Measurements from ENCODE around the gene PES1.
"Not testable (repeated sequence)": the region's sequence is repeated elsewhere in the genome, so short reads cannot be mapped to it uniquely, and the experiment has no call there.

The PES1 gene

DNA sequence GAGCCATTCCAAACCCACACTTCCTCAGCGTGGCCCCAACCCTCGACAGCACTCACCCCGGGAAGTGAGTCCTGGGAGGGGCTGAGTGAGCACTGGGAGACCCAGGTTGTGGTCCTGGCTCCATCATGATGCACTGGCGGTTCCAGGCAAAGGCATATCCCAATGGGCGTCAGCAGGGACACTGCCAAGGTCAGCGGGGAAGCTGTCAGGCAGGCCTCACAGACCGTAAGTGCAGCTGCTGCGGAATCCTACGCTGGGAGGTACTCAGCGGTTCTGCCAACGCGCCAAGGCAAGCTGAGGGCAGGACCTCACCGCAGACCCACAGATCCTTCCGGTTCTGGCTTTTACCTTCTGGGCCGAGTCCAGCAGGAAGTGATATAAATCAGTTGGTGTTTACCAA is 15.9 kb downstream of the PES1 start:
- Mint-ChIP-seq H3K4me3 (no peak overlapping the region), H3K9me3 (no peaks in the 10 kb centered on the region), H3K27me3 (peaks cover 40% of the 10 kb centered on the region), H3K4me1 (peaks cover 6% of the 10 kb centered on the region), H3K36me3 (peaks cover 43% of the 10 kb centered on the region), H3K27ac (no peak overlapping the region)
- DNase-seq: no peak
- CTCF ChIA-PET: no interaction called here

DNA sequence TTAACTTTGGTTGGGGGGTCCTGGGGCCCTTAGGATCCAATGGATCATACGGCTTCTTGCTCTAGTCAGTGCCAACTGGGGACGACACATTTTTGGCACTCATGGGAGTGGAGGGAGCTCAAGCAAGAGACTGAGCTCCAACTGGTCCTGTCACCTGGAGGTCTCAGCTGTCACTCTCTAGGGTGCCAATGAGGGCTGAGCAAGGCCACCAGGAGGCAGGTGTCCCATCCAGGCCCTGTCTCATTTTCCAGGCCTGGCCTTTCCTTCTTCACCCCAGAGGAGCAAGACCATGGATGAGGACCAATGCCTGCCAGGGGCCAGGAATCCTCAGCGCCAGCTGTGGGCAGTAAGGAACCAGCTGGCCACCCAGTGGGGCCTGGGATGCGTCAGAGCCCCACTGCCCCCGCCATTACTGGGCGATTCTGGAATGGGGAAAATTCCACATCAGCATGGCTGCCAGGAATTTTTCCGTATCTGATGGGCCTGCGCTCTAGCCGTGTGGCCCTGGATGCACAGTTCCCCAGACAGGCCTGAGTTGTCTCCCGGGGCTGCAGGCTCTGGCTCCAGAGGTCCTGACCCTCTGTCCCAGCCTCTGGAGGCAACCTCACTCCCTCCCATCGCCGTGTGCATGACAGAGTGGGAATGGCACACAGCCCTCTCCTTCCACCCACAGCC is 16.6 kb downstream of the PES1 start:
- no peak overlapping the region for H3K27ac Mint-ChIP-seq
- CTCF ChIA-PET: interaction anchor here (0.6 kb wide), 1 partner anchor 327 kb away, joined by 3 read pairs; no protein-coding TSS in a partner anchor
- H3K9me3 Mint-ChIP-seq: no peaks in the 10 kb centered on the region
- peaks cover 6% of the 10 kb centered on the region for H3K4me1 Mint-ChIP-seq
- peaks cover 36% of the 10 kb centered on the region for H3K36me3 Mint-ChIP-seq
- peaks cover 41% of the 10 kb centered on the region for H3K27me3 Mint-ChIP-seq
- no peak for DNase-seq
- H3K4me3 Mint-ChIP-seq: no peak overlapping the region

DNA sequence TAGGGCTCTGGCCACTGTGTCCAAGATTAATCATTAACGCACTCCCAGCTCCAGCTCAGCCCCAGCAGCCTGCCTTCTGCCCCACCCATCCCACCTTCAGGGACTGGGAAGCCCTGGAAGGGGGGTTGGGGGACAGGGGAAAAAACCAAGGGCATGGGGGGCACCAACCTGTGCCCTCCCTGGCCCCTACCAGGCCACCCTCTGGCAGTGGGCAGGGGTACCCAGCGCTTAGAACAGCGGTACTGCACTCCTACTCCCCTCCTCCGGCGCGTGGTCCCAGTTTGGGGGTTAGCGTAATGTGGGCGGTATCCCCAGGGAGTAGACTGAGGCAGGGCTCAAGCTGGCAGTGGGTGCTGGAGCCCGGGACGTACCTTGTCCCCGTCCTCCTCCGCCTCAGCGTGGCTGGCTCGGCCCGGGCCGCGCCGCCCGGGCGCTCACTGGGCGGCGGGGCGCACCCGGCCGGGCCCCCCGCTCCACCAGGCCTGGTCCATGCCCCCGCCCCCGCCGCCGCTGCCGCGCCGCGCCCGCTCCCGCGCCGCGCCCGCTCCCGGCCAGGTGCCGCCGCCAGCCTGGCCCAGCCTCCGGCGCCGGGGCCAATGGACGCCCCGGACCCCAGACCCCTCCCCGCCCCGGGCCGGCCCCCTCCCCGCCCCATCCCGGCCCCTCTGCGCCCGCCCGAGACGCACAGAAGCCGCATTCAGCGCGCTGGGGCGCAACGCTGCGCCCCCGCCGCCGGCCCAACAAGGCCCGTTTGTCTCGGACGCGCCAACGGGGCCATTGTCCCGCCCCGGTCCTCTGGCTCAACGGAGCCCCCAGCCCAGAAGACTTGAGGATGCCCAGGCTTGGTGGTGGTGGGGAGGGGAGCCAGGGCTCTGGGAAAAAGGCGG is 17.4 kb downstream of the PES1 start, which contains the start of gene GAL3ST1:
Gene GAL3ST1 (minus strand): TSS at position 571 of the 887 bp plus-strand sequence. CDS start 17,273 bp downstream, outside the sequence.
- no peak within 1 kb of the TSS for H3K4me3 Mint-ChIP-seq
- no peaks in the 10 kb centered on the region for H3K9me3 Mint-ChIP-seq
- peaks cover 6% of the 10 kb centered on the region for H3K4me1 Mint-ChIP-seq
- no peak within 1 kb of the TSS for H3K27ac Mint-ChIP-seq
- peaks cover 41% of the 10 kb centered on the region for H3K27me3 Mint-ChIP-seq
- CTCF ChIA-PET: interaction anchor here (0.6 kb wide), 1 partner anchor 327 kb away, joined by 3 read pairs; no protein-coding TSS in a partner anchor
- no peak for DNase-seq
- H3K36me3 Mint-ChIP-seq: peaks cover 28% of the 10 kb centered on the region

DNA sequence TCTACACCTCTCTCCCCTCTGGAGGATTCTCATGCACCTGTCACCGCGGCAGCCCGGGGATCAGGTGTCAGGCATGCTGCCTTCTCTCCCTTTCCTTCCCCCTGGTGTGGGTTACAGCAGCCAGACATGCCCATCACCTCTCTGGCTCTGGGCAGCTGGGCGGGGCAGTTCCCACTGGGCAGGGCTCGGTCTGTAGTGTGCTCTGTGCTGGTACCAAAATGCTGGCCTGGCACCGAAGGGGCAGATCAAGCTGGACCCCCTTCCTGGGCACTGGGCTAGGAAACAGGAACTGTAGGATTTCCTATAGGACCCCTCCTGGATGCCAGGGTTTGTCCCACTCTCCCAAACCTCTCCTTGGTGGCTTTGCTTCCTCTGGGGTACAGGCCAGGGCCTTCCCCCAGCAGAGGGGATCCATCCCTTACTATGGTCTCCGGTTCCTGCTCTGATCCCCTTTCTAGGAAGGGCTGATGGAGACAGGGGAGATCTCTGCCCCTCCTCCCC is 18.1 kb downstream of the PES1 start:
- Mint-ChIP-seq H3K4me1 (peaks cover 6% of the 10 kb centered on the region), H3K27me3 (peaks cover 45% of the 10 kb centered on the region), H3K36me3 (peaks cover 21% of the 10 kb centered on the region), H3K4me3 (no peak overlapping the region), H3K9me3 (no peaks in the 10 kb centered on the region), H3K27ac (no peak overlapping the region)
- CTCF ChIA-PET: no interaction called here
- DNase-seq: no peak

DNA sequence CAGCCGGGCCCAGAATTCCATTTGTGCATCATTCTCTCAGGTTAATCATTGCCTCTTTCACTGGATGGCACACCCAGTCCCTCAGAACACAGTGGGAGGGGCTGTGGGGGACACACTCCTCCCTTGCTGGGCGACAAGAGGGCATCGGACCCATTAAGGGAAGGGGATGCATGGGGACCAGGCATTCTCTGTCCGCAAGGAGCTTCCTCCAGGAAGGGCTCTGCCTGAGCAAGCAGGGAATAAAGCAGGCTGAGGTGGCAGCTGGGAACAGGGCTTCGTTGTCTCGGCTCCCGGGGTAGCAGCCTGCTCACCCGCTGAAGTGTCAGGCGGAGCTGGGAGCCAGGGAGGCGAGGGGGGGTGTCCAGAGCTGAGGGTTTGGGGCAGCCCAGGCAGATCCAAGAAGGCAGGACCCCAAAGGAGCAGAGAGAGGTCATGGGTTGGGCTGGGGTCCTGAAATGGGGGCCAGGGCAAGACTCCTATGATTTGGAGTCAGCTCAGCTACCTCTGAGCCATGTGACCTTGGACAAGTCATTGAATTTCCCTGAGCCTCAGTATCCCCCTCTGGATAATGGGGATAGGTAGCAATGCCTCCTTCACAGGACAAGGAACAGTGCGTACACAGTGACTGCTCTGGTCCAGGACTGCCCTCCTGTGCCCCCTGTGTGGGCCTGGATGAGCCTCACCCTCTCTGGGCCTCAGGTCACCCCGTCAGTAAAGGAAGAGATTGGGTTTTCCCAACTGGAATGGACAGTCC is 18.7 kb downstream of the PES1 start:
- peaks cover 45% of the 10 kb centered on the region for H3K27me3 Mint-ChIP-seq
- DNase-seq: no peak
- no peak overlapping the region for H3K27ac Mint-ChIP-seq
- peaks cover 6% of the 10 kb centered on the region for H3K4me1 Mint-ChIP-seq
- H3K36me3 Mint-ChIP-seq: peaks cover 20% of the 10 kb centered on the region
- no peaks in the 10 kb centered on the region for H3K9me3 Mint-ChIP-seq
- H3K4me3 Mint-ChIP-seq: no peak overlapping the region
- CTCF ChIA-PET: no interaction called here

DNA sequence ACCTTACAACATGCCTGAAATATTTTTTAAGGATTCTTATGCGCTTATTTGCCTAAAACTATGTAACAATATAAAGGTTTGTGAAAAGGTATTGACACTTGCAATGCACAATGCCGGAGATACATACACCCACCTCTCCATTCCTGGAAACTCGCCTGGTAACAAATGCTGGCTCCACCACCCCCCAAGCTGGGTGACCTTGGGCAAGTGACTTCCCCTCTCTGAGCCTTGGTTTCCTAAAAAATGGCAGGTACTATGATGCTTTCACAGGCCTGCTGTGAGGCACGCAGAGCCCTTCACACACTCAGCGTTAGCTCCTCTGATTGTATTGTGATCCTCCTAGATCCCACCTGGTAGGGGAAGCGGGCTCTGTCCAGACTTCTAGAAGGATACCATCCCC is 19.5 kb downstream of the PES1 start:
- peaks cover 16% of the 10 kb centered on the region for H3K36me3 Mint-ChIP-seq
- no peaks in the 10 kb centered on the region for H3K9me3 Mint-ChIP-seq
- peaks cover 6% of the 10 kb centered on the region for H3K4me1 Mint-ChIP-seq
- H3K27ac Mint-ChIP-seq: no peak overlapping the region
- DNase-seq: no peak
- H3K4me3 Mint-ChIP-seq: no peak overlapping the region
- peaks cover 45% of the 10 kb centered on the region for H3K27me3 Mint-ChIP-seq
- CTCF ChIA-PET: no interaction called here

DNA sequence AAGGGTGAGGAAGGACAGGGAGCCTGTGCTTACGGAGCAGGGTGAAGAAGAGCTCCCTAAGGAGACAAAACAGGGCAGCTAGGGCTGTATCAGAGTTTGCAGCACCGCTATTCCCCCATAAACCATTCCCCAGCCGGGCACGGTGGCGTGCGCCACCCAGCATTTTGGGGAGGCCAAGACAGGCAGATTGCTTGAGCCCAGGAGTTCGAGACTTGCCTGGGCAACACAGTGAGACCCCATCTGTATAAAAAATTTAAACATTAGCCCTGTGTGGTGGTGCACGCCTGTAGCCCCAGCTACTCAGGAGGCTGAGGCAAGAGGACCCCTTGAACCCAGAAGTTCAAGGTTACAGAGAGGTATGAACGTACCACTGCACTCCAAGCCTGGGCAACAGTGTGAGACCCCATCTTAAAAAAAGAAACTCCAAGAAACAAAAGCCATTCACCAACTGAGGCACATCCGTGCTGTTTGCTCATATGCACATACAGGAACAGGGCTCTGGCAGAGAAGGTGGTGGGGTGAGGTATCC is 22.0 kb downstream of the PES1 start:
- Mint-ChIP-seq H3K9me3 (no peaks in the 10 kb centered on the region), H3K27me3 (peaks cover 49% of the 10 kb centered on the region), H3K4me1 (no peaks in the 10 kb centered on the region), H3K36me3 (no peaks in the 10 kb centered on the region), H3K4me3 (no peak overlapping the region), H3K27ac (no peak overlapping the region)
- CTCF ChIA-PET: no interaction called here
- no peak for DNase-seq

DNA sequence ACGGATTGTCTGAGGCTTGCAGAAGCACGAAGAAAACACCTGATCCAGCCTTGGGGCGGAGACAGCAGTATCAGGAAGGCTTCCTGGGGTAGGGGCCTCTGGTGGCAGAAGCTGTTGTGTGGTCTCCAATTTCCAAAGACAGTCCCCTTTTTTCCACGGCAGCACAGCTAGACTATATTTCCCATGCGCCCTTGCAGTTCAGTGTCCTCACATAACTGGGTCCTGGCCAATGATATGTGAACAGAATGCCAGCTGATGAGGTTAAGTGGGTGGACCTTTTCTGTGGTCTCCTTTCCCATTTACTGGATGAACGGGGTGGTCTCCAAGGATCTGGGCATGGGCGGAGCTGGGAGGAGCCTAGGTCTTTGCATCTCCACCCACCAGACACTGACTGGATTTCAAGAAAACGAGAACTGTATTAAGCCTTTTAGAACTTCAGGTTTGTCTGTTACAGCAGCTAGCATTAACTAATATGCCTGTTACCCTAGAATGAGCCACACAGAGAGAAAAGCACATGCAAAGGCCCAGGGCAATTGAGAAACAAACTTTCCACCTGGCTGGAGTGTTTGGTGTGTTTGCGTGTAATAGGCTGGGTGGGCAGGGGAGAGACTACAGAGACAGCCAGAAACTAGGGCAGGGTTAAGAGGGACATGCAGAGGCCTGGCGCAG is 23.4 kb downstream of the PES1 start:
- H3K9me3 Mint-ChIP-seq: no peaks in the 10 kb centered on the region
- CTCF ChIA-PET: no interaction called here
- H3K4me3 Mint-ChIP-seq: no peak overlapping the region

DNA sequence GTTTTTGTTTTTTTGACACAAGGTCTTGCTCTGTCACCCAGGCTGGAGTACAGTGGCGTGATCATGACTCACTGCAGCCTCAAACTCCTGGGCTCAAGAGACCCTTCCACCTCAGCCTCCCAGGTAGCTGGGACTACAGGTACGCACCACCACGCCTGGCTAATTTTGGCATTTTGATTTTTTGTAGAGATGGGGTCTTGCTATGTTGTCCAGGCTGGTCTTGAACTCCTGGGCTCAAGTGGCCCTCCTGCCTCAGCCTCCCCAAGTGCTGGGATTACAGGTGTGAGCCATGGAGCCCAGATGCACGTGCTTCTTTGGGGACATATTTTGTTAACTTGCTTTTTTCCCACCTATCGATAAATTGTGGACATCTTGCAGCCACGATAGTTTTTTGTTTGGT is 24.4 kb downstream of the PES1 start:
- DNase-seq, H3K27ac Mint-ChIP-seq, H3K36me3 Mint-ChIP-seq, H3K4me1 Mint-ChIP-seq, CTCF ChIA-PET, H3K4me3 Mint-ChIP-seq, H3K9me3 Mint-ChIP-seq: not testable (repeated sequence)
- H3K27me3 Mint-ChIP-seq: peaks cover 29% of the 10 kb centered on the region

More for the DNA sequence above, 23.4 kb downstream of the PES1 start:
- H3K27ac Mint-ChIP-seq: no peak overlapping the region
- H3K4me1 Mint-ChIP-seq: no peaks in the 10 kb centered on the region
- H3K27me3 Mint-ChIP-seq: peaks cover 39% of the 10 kb centered on the region
- DNase-seq: no peak
- no peaks in the 10 kb centered on the region for H3K36me3 Mint-ChIP-seq

DNA sequence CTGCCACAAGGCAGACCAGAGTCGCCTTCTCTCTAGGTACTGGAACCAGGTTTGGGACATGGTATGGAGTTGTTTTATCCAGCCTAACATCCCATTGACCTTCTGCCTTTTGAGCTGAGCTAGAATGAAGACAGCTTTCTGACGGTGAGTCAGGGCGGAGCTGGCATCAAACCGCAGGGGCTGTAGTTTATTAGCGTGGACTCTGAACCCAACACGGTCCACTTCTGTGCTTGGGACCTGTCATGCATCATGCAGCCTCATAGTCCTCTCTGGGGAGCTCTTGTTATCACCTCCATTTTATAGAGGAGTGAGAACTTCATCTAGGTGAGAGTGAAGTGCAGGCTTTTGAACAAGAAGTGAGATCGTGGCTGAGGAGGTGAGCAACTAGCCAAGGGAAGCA is 25.6 kb downstream of the PES1 start:
- DNase-seq: no peak
- Mint-ChIP-seq H3K4me3 (no peak overlapping the region), H3K36me3 (no peaks in the 10 kb centered on the region), H3K27ac (no peak overlapping the region), H3K9me3 (no peaks in the 10 kb centered on the region), H3K4me1 (no peaks in the 10 kb centered on the region), H3K27me3 (peaks cover 28% of the 10 kb centered on the region)
- CTCF ChIA-PET: no interaction called here

DNA sequence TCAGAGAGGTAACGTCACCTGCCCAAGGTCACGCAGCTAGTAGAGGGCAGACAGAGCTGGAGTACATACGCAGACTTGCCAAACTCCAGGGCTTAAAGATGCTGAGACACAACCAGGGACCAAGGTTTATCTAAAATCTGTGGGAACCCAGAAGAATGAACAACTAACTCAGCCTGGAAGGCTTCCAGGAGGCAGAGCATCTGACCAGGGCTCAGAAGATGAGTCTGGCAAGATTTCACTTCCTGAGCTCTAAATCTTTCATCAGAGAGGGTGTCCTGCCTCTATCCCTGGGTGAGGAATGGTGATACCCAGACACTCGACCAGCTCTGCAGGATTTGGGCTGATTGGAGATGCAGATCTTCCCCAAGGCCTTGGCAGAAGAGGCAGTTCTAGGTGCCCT is 26.4 kb downstream of the PES1 start:
- CTCF ChIA-PET: no interaction called here
- Mint-ChIP-seq H3K4me3 (no peak overlapping the region), H3K27me3 (peaks cover 25% of the 10 kb centered on the region), H3K36me3 (no peaks in the 10 kb centered on the region), H3K4me1 (no peaks in the 10 kb centered on the region), H3K9me3 (no peaks in the 10 kb centered on the region), H3K27ac (no peak overlapping the region)
- no peak for DNase-seq

DNA sequence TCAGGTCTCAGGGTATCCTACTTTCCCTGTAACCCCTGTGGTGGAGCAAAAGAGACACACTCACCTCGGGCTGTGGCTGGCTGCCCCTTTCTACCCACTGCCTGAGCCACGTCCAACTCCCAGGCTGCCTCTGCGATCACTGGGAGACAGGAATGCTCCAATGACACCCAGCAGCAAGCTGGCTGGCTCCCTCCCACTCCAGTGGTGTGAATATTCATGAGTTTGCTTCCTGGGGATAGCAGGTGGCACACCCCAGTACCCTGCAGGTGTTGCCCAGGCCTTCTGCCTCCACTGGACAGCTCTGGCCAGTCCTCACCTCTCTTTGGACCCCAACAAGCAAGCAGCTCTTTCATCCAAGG is 27.0 kb downstream of the PES1 start:
- Mint-ChIP-seq H3K27ac (no peak overlapping the region), H3K9me3 (no peaks in the 10 kb centered on the region), H3K4me1 (no peaks in the 10 kb centered on the region), H3K36me3 (no peaks in the 10 kb centered on the region), H3K4me3 (no peak overlapping the region), H3K27me3 (peaks cover 26% of the 10 kb centered on the region)
- CTCF ChIA-PET: no interaction called here
- DNase-seq: no peak

DNA sequence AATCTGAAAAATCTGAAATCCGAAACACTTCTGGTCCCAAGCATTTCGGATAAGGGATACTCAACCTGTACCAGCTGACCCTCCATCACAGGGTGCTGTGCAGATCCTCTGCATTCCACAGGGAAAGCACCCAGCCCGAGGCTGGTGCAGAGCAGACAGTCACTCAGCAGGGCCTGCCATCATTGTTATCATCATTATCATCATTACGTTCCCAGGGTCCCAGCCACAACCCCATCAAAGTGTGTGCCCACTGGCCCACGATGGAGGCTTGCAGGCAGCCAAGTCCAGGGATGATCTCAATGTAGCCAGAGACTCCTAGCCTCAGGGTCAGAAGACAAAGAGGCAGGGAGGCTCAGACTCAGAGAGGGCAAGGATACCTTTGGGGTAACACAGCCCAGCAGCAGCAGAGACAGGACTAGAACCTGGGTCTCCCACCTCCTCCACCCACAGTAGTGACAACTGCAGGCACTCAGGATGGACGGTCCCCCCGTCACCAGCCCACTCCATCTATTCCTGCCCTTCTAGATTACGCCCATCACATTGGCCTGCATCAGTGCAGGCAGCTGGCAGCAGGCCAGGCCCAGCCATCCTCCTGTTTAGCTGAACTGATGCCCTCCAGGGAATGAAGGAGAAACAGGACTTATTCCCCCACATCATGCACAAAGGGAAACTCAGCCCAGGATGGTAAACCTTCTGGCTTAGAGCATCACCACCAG is 27.5 kb downstream of the PES1 start:
- Mint-ChIP-seq H3K9me3 (no peaks in the 10 kb centered on the region), H3K27me3 (peaks cover 27% of the 10 kb centered on the region), H3K4me3 (no peak overlapping the region), H3K4me1 (no peaks in the 10 kb centered on the region), H3K36me3 (no peaks in the 10 kb centered on the region), H3K27ac (no peak overlapping the region)
- CTCF ChIA-PET: no interaction called here
- DNase-seq: no peak
